Vein endothelial cell (primary cell): Measurements from ENCODE around the gene NUF2. TPM values are rescaled to one million over a fixed set of nuclear protein-coding genes. Genes with fewer than 3 reads are reported as not detected.

Experiments
- total RNA-seq: library from RNA; depleted of rRNA; stranded (reverse); fragments of >200 nt; gene quantifications from 2 replicates; pipeline ENCODE4 v1.2.3, GENCODE V29; 2012

The NUF2 gene
- total RNA-seq = 8.5 and 23.5 TPM in 2 replicates

GRCh38 chr1:163321311-163322305 is at the start of gene NUF2:
TSS of gene NUF2 (plus strand) at chr1:163321954. CDS start at chr1:163326052, 4,098 bp downstream.

Other genes starting within 250 kb of the NUF2 start
- gene RGS5, start 119.0 kb upstream of the NUF2 start, total RNA-seq = 14.9 and 30.1 TPM in 2 replicates